Stimulated activated CD4-positive, alpha-beta T cell treated with anti-CD3 and anti-CD28 coated beads, TNF-alpha, amount 100 ng/mL, for 4 hours (primary cell): ENCODE results near the gene C12orf75.

ENCODE experiments used
- DNase-seq, 3 experiments: peaks; one replicate each; pipeline ENCODE4 v3.0.0-alpha.2; 2020; ENCODE audit warnings: low read depth in 3 of 3

Gene C12orf75

GRCh38 chr12:105417732-105418131 is 87.2 kb downstream of the C12orf75 start:
- DNase-seq, result no peak

GRCh38 chr12:105418229-105418628 is 87.7 kb downstream of the C12orf75 start:
- DNase-seq, result no peak

GRCh38 chr12:105418821-105419291 is 88.4 kb downstream of the C12orf75 start:
- DNase-seq, result no peak

- no peak for DNase-seq
Observed at GRCh38 chr12:105419606-105420005, 89.1 kb downstream of the C12orf75 start.

GRCh38 chr12:105420046-105420445 is 89.6 kb downstream of the C12orf75 start:
- DNase-seq, result no peak

GRCh38 chr12:105420659-105421240 is 90.3 kb downstream of the C12orf75 start:
- peak; percentile 24 to 31 (median 29) for DNase-seq
